ENCODE measurements around the gene JAG1.
"Not testable (repeated sequence)": the region's sequence is repeated elsewhere in the genome, so short reads cannot be mapped to it uniquely, and the experiment has no call there.

The JAG1 gene

GRCh38 chr20:10604865-10605440 is 68.8 kb downstream of the JAG1 start:
- DNase-seq = no peak

DNA sequence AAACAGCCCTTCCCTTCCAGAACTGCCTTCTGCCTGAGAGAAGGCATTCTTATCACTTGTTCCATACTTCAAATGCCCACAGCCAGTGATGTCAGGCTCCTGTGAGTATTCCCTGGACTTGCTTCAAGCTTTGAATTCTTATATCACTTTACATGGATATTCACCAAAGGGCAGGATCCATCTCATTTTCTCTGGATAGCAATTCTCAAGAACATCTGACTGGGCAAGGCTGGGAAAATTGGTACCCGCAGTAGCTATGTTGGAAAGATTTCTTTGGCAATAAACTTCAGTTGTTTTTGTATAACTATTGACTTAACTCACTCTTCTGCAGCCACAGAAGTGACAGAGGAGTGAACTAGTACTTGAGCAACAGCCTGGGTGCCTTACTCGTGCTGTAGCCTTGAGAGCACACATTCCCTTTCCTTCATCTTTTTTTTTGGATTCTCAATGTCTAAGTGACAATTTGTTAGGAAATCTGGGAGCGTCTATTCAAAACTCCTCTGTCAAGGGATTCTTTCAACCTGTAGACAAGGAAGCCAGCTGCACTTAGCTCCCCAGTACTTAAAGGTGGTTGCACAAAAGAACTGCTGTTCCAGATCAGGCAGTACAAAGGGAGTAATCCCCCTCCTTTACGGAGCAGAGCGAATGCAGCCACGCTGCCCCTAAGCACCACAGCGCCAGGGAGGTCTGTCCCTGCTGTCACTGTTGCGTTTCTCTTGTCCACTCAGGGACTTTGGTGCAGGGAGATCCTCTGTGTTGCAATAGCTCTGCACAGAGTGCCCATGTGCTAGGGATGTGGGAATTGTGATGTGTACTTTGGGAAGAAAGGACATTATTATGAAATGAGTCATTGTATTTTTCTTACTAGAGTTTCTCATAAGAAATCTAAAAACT is 69.6 kb downstream of the JAG1 start:
- DNase-seq = no peak

DNA sequence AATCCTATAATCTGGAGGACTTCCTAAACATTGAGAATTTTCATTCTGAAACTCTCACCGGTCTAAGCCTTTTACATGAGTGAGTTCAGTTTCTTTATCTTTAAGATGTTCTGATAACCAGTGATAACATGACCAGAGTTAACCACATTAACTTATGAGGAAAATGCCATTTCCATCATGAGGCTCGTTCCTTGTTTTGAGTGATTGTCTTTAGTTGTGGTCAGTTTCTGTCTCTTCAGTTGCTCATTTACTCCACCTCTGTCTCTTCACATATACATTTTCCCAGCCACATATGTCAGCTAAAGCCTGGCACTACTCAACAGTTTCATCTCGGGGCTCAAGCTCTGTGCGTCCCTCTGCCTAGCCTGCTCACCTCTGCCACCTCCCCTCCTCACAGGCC is 70.4 kb downstream of the JAG1 start:
- no peak for DNase-seq

DNA sequence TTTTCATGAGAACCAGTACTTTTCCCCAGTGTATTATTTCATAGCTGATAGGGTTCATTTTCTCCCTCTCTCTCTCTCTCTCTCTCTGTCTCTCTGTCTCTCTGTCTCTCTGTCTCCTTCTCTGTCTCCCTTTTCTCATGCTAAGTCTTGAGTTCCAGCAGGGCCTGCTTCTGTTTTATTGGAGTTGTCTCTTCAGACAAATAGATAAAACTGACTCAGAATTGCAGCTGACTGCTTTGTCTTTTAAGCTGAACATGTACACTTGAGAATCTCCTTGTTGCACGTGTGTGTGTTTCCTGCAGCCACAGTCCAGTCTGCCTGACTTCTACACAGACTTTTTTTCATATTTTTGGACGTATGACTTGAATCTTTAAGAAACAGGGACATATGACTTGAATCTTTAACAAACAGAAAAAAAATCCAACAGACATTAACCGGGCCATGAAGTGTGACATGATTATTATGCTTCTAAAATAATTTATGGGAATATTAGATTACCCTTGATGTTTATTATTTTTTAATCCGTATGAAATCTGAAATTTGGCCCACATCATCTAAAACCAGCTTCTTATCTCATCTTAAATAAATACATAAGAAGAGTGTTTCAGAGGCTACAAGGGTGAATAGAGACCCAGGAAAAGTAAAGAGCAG is 71.5 kb downstream of the JAG1 start:
- no peak for DNase-seq

GRCh38 chr20:10597637-10598036 is 76.2 kb downstream of the JAG1 start:
- DNase-seq = no peak

DNA sequence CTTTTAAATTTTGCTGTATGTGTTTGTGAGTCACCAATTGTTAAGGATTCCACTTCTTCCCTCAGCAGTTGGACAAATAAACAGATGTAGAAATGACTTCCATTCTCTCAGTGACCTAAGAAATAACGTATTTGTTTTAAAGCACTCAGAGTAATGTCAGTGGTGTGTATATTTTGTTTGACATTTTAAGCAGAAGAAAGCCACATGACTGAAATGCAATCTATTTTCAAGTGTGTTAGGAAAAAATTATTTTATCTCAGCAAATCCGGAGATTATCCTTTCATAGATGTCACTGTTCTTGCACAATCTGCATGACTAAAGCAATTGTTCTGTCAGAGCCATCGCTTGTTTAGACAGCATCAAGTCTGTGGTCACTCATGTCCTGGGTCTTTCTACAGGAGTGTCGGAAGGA is 77.1 kb downstream of the JAG1 start:
- DNase-seq = no peak

GRCh38 chr20:10595985-10596384 is 77.8 kb downstream of the JAG1 start:
- no peak for DNase-seq

- no peak for DNase-seq
Measured at GRCh38 chr20:10595266-10595665, 78.5 kb downstream of the JAG1 start.

DNA sequence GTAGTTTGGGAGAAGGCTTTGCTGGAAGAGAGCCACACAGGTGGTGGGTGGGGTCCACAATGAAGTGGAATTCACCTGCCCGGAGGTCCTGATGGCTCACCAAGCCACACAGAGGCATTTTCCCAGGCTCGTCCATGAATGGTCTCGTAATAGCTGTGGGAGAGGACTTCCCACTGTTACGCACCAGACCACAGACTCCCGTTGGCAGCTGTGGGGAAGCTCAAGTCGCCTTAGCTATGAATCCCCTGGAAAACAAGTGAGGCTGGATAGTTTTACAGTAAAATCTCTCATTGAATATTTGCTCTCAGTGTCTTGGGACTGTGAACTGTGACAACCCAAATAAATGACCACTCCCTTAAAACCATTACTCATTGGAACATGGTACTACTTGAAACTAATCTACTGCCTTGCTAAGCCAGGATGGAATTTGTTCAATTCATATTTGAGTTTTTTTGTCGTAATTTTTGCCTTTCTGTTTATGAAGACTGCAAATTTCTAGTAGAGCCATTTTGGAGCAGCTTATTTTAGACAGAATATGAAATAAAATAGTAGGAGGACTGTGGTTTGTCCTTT is 79.4 kb downstream of the JAG1 start:
- no peak for DNase-seq

DNA sequence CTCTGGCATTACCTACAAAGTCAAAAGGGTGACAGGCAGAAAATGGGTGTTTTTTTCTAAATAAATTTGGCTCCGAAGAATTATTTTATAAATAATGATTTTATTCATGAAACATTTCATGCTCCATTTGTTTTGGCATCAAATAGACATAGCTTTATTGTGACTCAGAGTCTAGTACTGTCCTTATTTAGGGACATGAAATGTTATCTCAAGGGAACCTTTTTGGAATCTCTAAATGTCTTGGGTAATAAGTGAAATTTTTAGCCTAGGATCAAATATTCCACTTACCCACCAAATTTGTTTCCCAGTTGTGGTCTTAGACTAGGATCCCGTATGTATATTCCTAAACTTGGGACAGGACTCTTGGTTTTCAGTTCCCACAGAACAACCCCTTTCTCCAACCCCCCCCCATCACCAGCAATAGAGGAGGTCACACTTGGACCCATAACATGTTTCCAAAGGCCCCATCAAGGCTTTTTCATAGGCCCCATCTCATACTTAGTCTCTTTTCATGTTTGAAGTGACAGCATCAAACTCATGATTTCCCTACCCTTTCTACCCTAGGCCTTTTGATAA is 81.8 kb downstream of the JAG1 start:
- DNase-seq = no peak

- no peak for DNase-seq
Measured at GRCh38 chr20:10590950-10591671, 82.7 kb downstream of the JAG1 start.

DNA sequence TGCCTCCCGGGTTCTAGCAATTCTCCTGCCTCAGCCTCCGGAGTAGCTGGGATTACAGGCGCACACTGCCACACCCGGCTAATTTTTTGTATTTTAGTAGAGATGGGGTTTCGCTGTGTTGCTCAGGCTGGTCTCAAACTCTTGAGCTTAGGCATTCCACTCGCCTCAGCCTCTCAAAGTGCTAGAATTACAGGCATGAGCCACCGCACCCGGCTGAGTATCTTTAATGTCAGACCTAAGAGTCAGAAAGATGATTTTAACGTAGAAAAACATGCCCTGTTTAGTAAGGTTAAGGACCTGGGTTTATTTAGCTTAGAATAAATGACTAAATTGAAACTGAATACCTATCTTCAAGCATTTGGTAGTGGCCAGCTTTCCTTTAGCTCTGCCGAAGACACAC is 83.4 kb downstream of the JAG1 start:
- DNase-seq = not testable (repeated sequence)
